Neural cell (in vitro differentiated cells): Measurements from ENCODE around the gene C2orf42. TPM values are rescaled to one million over a fixed set of nuclear protein-coding genes. Genes with fewer than 3 reads are reported as not detected.

Experiments
- H2AFZ ChIP-seq: fragments of 200-600, 300-800 bp; sonication (generic), shearing (Covaris generic); 2 replicates; pipeline ENCODE4 v1.6.0; 2014; ENCODE audit warnings: low read depth, mild to moderate bottlenecking, antibody characterized with exemption, low read length, moderate library complexity
- H3F3A ChIP-seq: fragments of 200-600 bp; shearing (Covaris generic); 2 replicates; pipeline ENCODE4 v1.6.1; 2016; ENCODE audit warnings: mild to moderate bottlenecking, moderate library complexity, mixed read lengths, antibody characterized with exemption, low read length; ENCODE audit not compliant: insufficient read depth, poor library complexity, severe bottlenecking
- H3K27ac ChIP-seq: fragments of 200-600, 300-800 bp; sonication (generic), shearing (Covaris generic); 2 replicates; pipeline ENCODE4 v1.5.1; 2014; ENCODE audit warnings: mild to moderate bottlenecking, low read length, moderate library complexity
- H3K27me3 ChIP-seq: fragments of 300-800, 200-600 bp; sonication (generic), shearing (Covaris generic); 2 replicates; pipeline ENCODE4 v1.6.0; 2014; ENCODE audit warnings: mild to moderate bottlenecking, low read depth, low read length, moderate library complexity; ENCODE audit not compliant: insufficient read depth
- H3K36me3 ChIP-seq: fragments of 300-800, 200-600 bp; sonication (generic), shearing (Covaris generic); 2 replicates; pipeline ENCODE4 v1.5.1; 2014; ENCODE audit warnings: mild to moderate bottlenecking, antibody characterized with exemption, low read length, moderate library complexity; ENCODE audit not compliant: insufficient read depth
- H3K4me2 ChIP-seq: fragments of 300-800, 200-600 bp; sonication (generic), shearing (Covaris generic); 2 replicates; pipeline ENCODE4 v1.6.0; 2014; ENCODE audit warnings: mild to moderate bottlenecking, low read length
- H3K4me3 ChIP-seq: fragments of 300-800, 200-600 bp; sonication (generic), shearing (Covaris generic); 2 replicates; pipeline ENCODE4 v1.5.1; 2014; ENCODE audit warnings: mild to moderate bottlenecking, low read length, moderate library complexity
- H3K79me2 ChIP-seq: fragments of 200-600 bp; shearing (Covaris generic); replicated peaks from 2 replicates; pipeline ENCODE4 v1.6.0; 2014; ENCODE audit warnings: mild to moderate bottlenecking, low read length, moderate library complexity; ENCODE audit not compliant: insufficient read depth
- H3K9ac ChIP-seq: fragments of 300-800, 200-600 bp; sonication (generic), shearing (Covaris generic); 2 replicates; pipeline ENCODE4 v1.6.1; 2016; ENCODE audit warnings: mild to moderate bottlenecking, low read length, mixed read lengths
- H3K9me2 ChIP-seq: fragments of 200-600 bp; shearing (Covaris generic); 2 replicates; pipeline ENCODE4 v1.6.1; 2016; ENCODE audit warnings: mild to moderate bottlenecking, low read length, mixed read lengths; ENCODE audit not compliant: insufficient read depth
- H3K9me3 ChIP-seq: fragments of 200-600, 300-800 bp; sonication (generic), shearing (Covaris generic); 2 replicates; pipeline ENCODE4 v1.6.1; 2016; ENCODE audit warnings: mild to moderate bottlenecking, mixed run types, low read length, moderate library complexity, mixed read lengths
- H4K20me1 ChIP-seq: fragments of 200-600 bp; shearing (Covaris generic); 2 replicates; pipeline ENCODE4 v1.6.1; 2016; ENCODE audit warnings: mild to moderate bottlenecking, mixed run types; ENCODE audit not compliant: insufficient read depth
- EP300 ChIP-seq: fragments of 450-650 bp; conservative IDR thresholded peaks from 2 replicates; pipeline ENCODE4 v1.6.1; 2014; ENCODE audit warnings: antibody characterized with exemption, mild to moderate bottlenecking, moderate library complexity; ENCODE audit not compliant: poor library complexity, severe bottlenecking
- EZH2 ChIP-seq: fragments of 200-600, 300-800 bp; shearing (Covaris generic), sonication (generic); IDR thresholded peaks from 2 replicates; pipeline ENCODE4 v1.6.1; 2014; ENCODE audit warnings: antibody characterized with exemption, low read length, borderline replicate concordance, mild to moderate bottlenecking; ENCODE audit not compliant: insufficient read depth, poor library complexity, severe bottlenecking
- POLR2AphosphoS5 ChIP-seq: IDR thresholded peaks from 2 replicates; pipeline ENCODE4 v1.6.1; 2012
- RAD21 ChIP-seq: fragments of 450-650 bp; conservative IDR thresholded peaks from 2 replicates; pipeline ENCODE4 v1.6.1; 2014; ENCODE audit warnings: antibody characterized with exemption, mild to moderate bottlenecking, moderate library complexity
- REST ChIP-seq: IDR thresholded peaks from 2 replicates; pipeline ENCODE4 v1.6.1; 2012; ENCODE audit warnings: borderline replicate concordance
- TAF1 ChIP-seq: IDR thresholded peaks from 2 replicates; pipeline ENCODE4 v1.6.1; 2012; ENCODE audit warnings: low read depth
- polyA plus RNA-seq: library from polyadenylated mRNA; depleted of rRNA; stranded (reverse); fragments of >200 nt; gene quantifications from 2 replicates; pipeline ENCODE4 v1.2.3, GENCODE V29; 2014

C2orf42 gene
- polyA plus RNA-seq, 1 donor from 2014 or later, result 14.4 TPM

GRCh38 chr2:70212298-70212932, 21.6 kb upstream of the C2orf42 start:
- no peaks in the 10 kb centered on the region for H4K20me1 ChIP-seq
- H3F3A ChIP-seq, result peaks cover 5% of the 10 kb centered on the region
- no peaks in the 10 kb centered on the region for H3K27me3 ChIP-seq
- no peak overlapping the region for H3K9ac ChIP-seq
- peaks cover 24% of the 10 kb centered on the region for H3K36me3 ChIP-seq
- TF ChIP-seq EZH2, result no peak
- no peak for TF ChIP-seq EP300
- no peak for TF ChIP-seq REST
- TF ChIP-seq RAD21, result no peak
- no peak for TF ChIP-seq POLR2AphosphoS5
- no peak overlapping the region for H3K4me2 ChIP-seq
- no peaks in the 10 kb centered on the region for H3K9me2 ChIP-seq
- H3K79me2 ChIP-seq, result no peaks in the 10 kb centered on the region
- no peak overlapping the region for H3K27ac ChIP-seq
- no peaks in the 10 kb centered on the region for H3K9me3 ChIP-seq
- no peak overlapping the region for H3K4me3 ChIP-seq
- no peak overlapping the region for H2AFZ ChIP-seq

- TF ChIP-seq RAD21, result no peak
- TF ChIP-seq EP300, result no peak
- TF ChIP-seq REST, result no peak
- no peak for TF ChIP-seq TAF1
- no peaks in the 10 kb centered on the region for H3K27me3 ChIP-seq
- H3K9me2 ChIP-seq, result no peaks in the 10 kb centered on the region
- no peak overlapping the region for H3K9ac ChIP-seq
- peaks cover 5% of the 10 kb centered on the region for H3F3A ChIP-seq
- no peak overlapping the region for H3K4me2 ChIP-seq
- no peak overlapping the region for H3K27ac ChIP-seq
- no peaks in the 10 kb centered on the region for H3K79me2 ChIP-seq
- H2AFZ ChIP-seq, result no peak overlapping the region
- no peaks in the 10 kb centered on the region for H3K9me3 ChIP-seq
- no peaks in the 10 kb centered on the region for H4K20me1 ChIP-seq
- no peak overlapping the region for H3K4me3 ChIP-seq
- H3K36me3 ChIP-seq, result peaks cover 24% of the 10 kb centered on the region
Observed at GRCh38 chr2:70211595-70211994, 20.8 kb upstream of the C2orf42 start.
